Sigmoid colon (tissue), 4 donors: Measurements from ENCODE around the gene HPCAL1.

ENCODE experiments used
- POLR2A ChIP-seq, 2 donors: fragments of 450-650 bp; IDR thresholded peaks; one replicate each; pipeline ENCODE4 v1.6.1; 2016; ENCODE audit warnings: antibody characterized with exemption in 2 of 2, mild to moderate bottlenecking in 2 of 2, moderate library complexity in 2 of 2
- POLR2AphosphoS5 ChIP-seq, 4 donors: sonication (generic); formaldehyde crosslinking; IDR thresholded peaks; one replicate each; pipeline ENCODE4 v1.6.1; 2017; ENCODE audit warnings: antibody characterized with exemption in 4 of 4
- TF ChIP-seq, protein P1 (sequence below), 4 experiments: fragments of 450-650 bp in 3 of 4; fragments of 200-600 bp in 1 of 4; IDR thresholded peaks; one replicate each; pipeline ENCODE4 v1.5.1; 2016 to 2019; ENCODE audit warnings: antibody characterized with exemption in 4 of 4, mild to moderate bottlenecking in 3 of 4, moderate library complexity in 2 of 4

DNA sequence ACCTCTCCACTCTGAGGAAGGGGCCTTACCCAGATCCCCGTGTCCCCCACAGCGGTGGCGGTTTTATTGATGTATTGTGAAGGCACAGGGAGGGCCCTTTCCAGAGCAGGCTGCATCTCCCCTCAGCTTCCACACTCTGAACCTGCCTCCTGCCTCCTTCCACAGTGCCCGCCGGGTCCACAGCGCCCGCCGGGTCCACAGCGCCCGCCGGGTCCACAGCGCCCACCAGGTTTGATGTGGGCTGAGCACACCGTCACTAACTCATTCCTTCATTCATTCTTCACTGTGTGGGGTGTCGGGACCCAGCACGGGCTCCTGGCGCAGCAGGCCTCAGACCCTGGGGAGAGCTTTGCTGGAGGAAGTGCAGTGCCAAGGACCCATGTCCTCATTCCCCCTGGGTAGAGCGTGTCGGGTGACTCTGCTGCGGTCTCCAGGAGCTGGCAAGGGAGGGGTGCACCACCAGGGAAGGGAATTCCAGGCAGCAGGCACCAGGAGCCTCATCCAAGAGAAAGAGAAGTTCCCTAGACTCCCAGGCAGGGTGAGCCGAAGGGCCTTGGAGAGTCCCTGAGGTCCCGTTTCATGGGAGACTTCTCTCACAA is 57.1 kb downstream of the HPCAL1 start:
- TF ChIP-seq, protein P1, sequence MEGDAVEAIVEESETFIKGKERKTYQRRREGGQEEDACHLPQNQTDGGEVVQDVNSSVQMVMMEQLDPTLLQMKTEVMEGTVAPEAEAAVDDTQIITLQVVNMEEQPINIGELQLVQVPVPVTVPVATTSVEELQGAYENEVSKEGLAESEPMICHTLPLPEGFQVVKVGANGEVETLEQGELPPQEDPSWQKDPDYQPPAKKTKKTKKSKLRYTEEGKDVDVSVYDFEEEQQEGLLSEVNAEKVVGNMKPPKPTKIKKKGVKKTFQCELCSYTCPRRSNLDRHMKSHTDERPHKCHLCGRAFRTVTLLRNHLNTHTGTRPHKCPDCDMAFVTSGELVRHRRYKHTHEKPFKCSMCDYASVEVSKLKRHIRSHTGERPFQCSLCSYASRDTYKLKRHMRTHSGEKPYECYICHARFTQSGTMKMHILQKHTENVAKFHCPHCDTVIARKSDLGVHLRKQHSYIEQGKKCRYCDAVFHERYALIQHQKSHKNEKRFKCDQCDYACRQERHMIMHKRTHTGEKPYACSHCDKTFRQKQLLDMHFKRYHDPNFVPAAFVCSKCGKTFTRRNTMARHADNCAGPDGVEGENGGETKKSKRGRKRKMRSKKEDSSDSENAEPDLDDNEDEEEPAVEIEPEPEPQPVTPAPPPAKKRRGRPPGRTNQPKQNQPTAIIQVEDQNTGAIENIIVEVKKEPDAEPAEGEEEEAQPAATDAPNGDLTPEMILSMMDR (IDR thresholded peaks at IDR 0.05): no peak
- TF ChIP-seq POLR2A (IDR thresholded peaks at IDR 0.05) (no peak), POLR2AphosphoS5 (IDR thresholded peaks at IDR 0.05) (no peak)
